IMR-90 (cell line): Measurements from ENCODE around the gene PRSS53. TPM values are rescaled to one million over a fixed set of nuclear protein-coding genes. Genes with fewer than 3 reads are reported as not detected.

Source experiments
- ATAC-seq: fragments of 200-7000 bp; cut with Tn5 transposase; 2 replicates; pipeline ENCODE4 v1.9.1; 2020; ENCODE audit warnings: low read depth, mild to moderate bottlenecking, moderate library complexity
- BruUV-seq: library from RNA; stranded (reverse); fragments of 400-500 nt; replicated peaks from 2 replicates; lab custom pipeline; 2021; lab: Mats Ljungman, UMichigan
- CTCF ChIA-PET: fragments of 300-600 bp; formaldehyde crosslinking; extraction: SDS; loops from one replicate; lab custom pipeline; 2021; ENCODE audit warnings: antibody characterized with exemption; lab: Yijun Ruan, JAX
- POLR2A ChIA-PET: fragments of 300-600 bp; sonication (Branson Sonifier 250); formaldehyde crosslinking; loops from one replicate; lab custom pipeline; 2022; ENCODE audit warnings: antibody characterized with exemption; ENCODE audit not compliant: unreplicated experiment; lab: Charles Lee
- DNase-seq: peaks from one replicate; pipeline ENCODE4 v3.0.0; 2013
- H2AFZ ChIP-seq: replicated peaks from 2 replicates; pipeline ENCODE3; 2013; ENCODE audit warnings: low read length, mild to moderate bottlenecking; ENCODE audit not compliant: poor library complexity
- H2AK5ac ChIP-seq: 2 replicates; pipeline ENCODE4 v1.6.1; 2013; ENCODE audit warnings: low read depth, low read length, inconsistent platforms
- H2AK9ac ChIP-seq: replicated peaks from 2 replicates; pipeline ENCODE3; 2013; ENCODE audit warnings: mild to moderate bottlenecking, low read depth, low read length, moderate library complexity; ENCODE audit not compliant: poor library complexity
- H2BK120ac ChIP-seq: 2 replicates; pipeline ENCODE4 v1.6.1; 2013; ENCODE audit warnings: low read depth, low read length, inconsistent platforms
- H2BK15ac ChIP-seq: 3 replicates; pipeline ENCODE4 v1.6.1; 2013; ENCODE audit warnings: low read depth, low read length, inconsistent platforms
- H2BK20ac ChIP-seq: 2 replicates; pipeline ENCODE4 v1.6.1; 2013; ENCODE audit warnings: low read depth, mild to moderate bottlenecking, inconsistent platforms, low read length, moderate library complexity
- H2BK5ac ChIP-seq: 2 replicates; pipeline ENCODE4 v1.6.1; 2013; ENCODE audit warnings: mild to moderate bottlenecking, low read depth, low read length, inconsistent platforms; ENCODE audit not compliant: poor library complexity, severe bottlenecking
- H3K14ac ChIP-seq: replicated peaks from 2 replicates; pipeline ENCODE4 v1.6.1; 2013; ENCODE audit warnings: low read depth, low read length, inconsistent platforms
- H3K18ac ChIP-seq: 2 replicates; pipeline ENCODE4 v1.6.1; 2013; ENCODE audit warnings: low read depth, low read length, control low read depth
- H3K23ac ChIP-seq: 2 replicates; pipeline ENCODE4 v1.6.1; 2013; ENCODE audit warnings: low read depth, low read length, inconsistent platforms
- H3K27ac ChIP-seq: 2 replicates; pipeline ENCODE4 v1.5.1; 2013; ENCODE audit warnings: mild to moderate bottlenecking, control low read depth, low read length; ENCODE audit not compliant: insufficient read depth
- H3K27me3 ChIP-seq: 2 replicates; pipeline ENCODE4 v1.6.1; 2013; ENCODE audit warnings: low read length; ENCODE audit not compliant: control insufficient read depth, insufficient read depth
- H3K36me3 ChIP-seq: 2 replicates; pipeline ENCODE4 v1.6.1; 2013; ENCODE audit warnings: low read length, mixed read lengths; ENCODE audit not compliant: control insufficient read depth, insufficient read depth
- H3K4ac ChIP-seq: 2 replicates; pipeline ENCODE4 v1.6.1; 2013; ENCODE audit warnings: low read depth, low read length, inconsistent platforms
- H3K4me1 ChIP-seq: 2 replicates; pipeline ENCODE4 v1.6.1; 2013; ENCODE audit warnings: low read length, mixed read lengths; ENCODE audit not compliant: control insufficient read depth, insufficient read depth
- H3K4me2 ChIP-seq: 2 replicates; pipeline ENCODE4 v1.6.1; 2013; ENCODE audit warnings: low read depth, mild to moderate bottlenecking, control low read depth, low read length, moderate library complexity
- H3K4me3 ChIP-seq: 2 replicates; pipeline ENCODE4 v1.5.1; 2013; ENCODE audit warnings: low read depth, mild to moderate bottlenecking, control low read depth, low read length, moderate library complexity; ENCODE audit not compliant: insufficient read depth
- H3K56ac ChIP-seq: 2 replicates; pipeline ENCODE4 v1.6.1; 2013; ENCODE audit warnings: low read length, inconsistent platforms; ENCODE audit not compliant: insufficient read depth; ENCODE audit errors: extremely low read depth
- H3K79me1 ChIP-seq, 2 experiments: 2 replicates each; pipeline ENCODE4 v1.6.1; 2013; ENCODE audit warnings: low read length in 2 of 2, inconsistent platforms in 1 of 2, low read depth in 1 of 2
- H3K9ac ChIP-seq: 2 replicates; pipeline ENCODE4 v1.6.1; 2013; ENCODE audit warnings: low read depth, low read length, control low read depth
- H3K9me1 ChIP-seq: 2 replicates; pipeline ENCODE4 v1.6.1; 2013; ENCODE audit warnings: low read length, inconsistent platforms; ENCODE audit not compliant: insufficient read depth
- H3K9me3 ChIP-seq: 2 replicates; pipeline ENCODE4 v1.6.1; 2013; ENCODE audit warnings: low read length; ENCODE audit not compliant: control insufficient read depth, insufficient read depth
- H4K20me1 ChIP-seq: 2 replicates; pipeline ENCODE4 v1.6.1; 2013; ENCODE audit warnings: low read length, inconsistent platforms; ENCODE audit not compliant: insufficient read depth
- H4K5ac ChIP-seq: 2 replicates; pipeline ENCODE4 v1.6.1; 2013; ENCODE audit warnings: mild to moderate bottlenecking, low read depth, low read length, control low read depth
- H4K8ac ChIP-seq, 2 experiments: 2 replicates each; pipeline ENCODE4 v1.6.1; 2013; ENCODE audit warnings: low read depth in 2 of 2, low read length in 2 of 2, control low read depth in 1 of 2, inconsistent platforms in 1 of 2
- H4K91ac ChIP-seq: 2 replicates; pipeline ENCODE4 v1.6.1; 2013; ENCODE audit warnings: low read depth, low read length, inconsistent platforms; ENCODE audit not compliant: insufficient read depth
- BHLHE40 ChIP-seq: fragments of 150-350 bp; IDR thresholded peaks from 2 replicates; pipeline ENCODE4 v1.6.1; 2016; ENCODE audit warnings: mild to moderate bottlenecking, low read depth, low read length
- CEBPB ChIP-seq: IDR thresholded peaks from 2 replicates; pipeline ENCODE4 v1.6.1; 2012; ENCODE audit warnings: low read depth, low read length, improper control_type of control experiment
- CHD1 ChIP-seq: IDR thresholded peaks from 2 replicates; pipeline ENCODE4 v1.6.1; 2012; ENCODE audit warnings: low read depth, low read length, improper control_type of control experiment
- FOS ChIP-seq: fragments of 150-350 bp; IDR thresholded peaks from 2 replicates; pipeline ENCODE4 v1.6.1; 2016; ENCODE audit warnings: low read depth, low read length
- MAFK ChIP-seq: IDR thresholded peaks from 2 replicates; pipeline ENCODE4 v1.6.1; 2012; ENCODE audit warnings: low read depth, low read length, improper control_type of control experiment
- MAZ ChIP-seq: IDR thresholded peaks from 2 replicates; pipeline ENCODE4 v1.6.1; 2012; ENCODE audit warnings: low read depth, mild to moderate bottlenecking, low read length, improper control_type of control experiment, moderate library complexity, borderline replicate concordance
- MXI1 ChIP-seq: IDR thresholded peaks from 2 replicates; pipeline ENCODE4 v1.6.1; 2012; ENCODE audit warnings: low read depth, mild to moderate bottlenecking, low read length, moderate library complexity, borderline replicate concordance
- NFE2L2 ChIP-seq: fragments of 150-350 bp; IDR thresholded peaks from 2 replicates; pipeline ENCODE4 v1.6.1; 2016; ENCODE audit warnings: low read depth, mild to moderate bottlenecking, low read length
- POLR2A ChIP-seq: IDR thresholded peaks from 2 replicates; pipeline ENCODE4 v1.6.1; 2012; ENCODE audit warnings: mild to moderate bottlenecking, low read depth, low read length
- RAD21 ChIP-seq: IDR thresholded peaks from 2 replicates; pipeline ENCODE4 v1.6.1; 2012; ENCODE audit warnings: low read length, improper control_type of control experiment
- RCOR1 ChIP-seq: IDR thresholded peaks from 2 replicates; pipeline ENCODE4 v1.6.1; 2012; ENCODE audit warnings: mild to moderate bottlenecking, low read length, improper control_type of control experiment; ENCODE audit not compliant: insufficient replicate concordance
- RFX5 ChIP-seq: IDR thresholded peaks from 2 replicates; pipeline ENCODE4 v1.8.0; 2012; ENCODE audit warnings: low read depth, mild to moderate bottlenecking, low read length, moderate library complexity
- SMC3 ChIP-seq: fragments of 150-350 bp; IDR thresholded peaks from 2 replicates; pipeline ENCODE4 v1.6.1; 2016; ENCODE audit warnings: low read depth, mild to moderate bottlenecking, antibody characterized with exemption, low read length, moderate library complexity
- whole genome bisulfite sequencing, 2 experiments: methylation state at CpG; one replicate each; pipeline versions ENCODE4 v1.1.5 to v1.1.7; 2013; ENCODE audit warnings: missing lambda C conversion rate in 2 of 2; ENCODE audit not compliant: insufficient read length in 1 of 2; ENCODE audit errors: extremely low coverage in 2 of 2; 5-methylcytosine and 5-hydroxymethylcytosine counted together
- dilution Hi-C: fragments of 300-500 bp; cut with HindIII; formaldehyde crosslinking; loops from one replicate; pipeline ENCODE4 v1.14.3; 2018; ENCODE audit warnings: low sequenced_read_pairs; ENCODE audit not compliant: unreplicated experiment
- in situ Hi-C: fragments of 300-500 bp; cut with MboI; formaldehyde crosslinking; loops from 3 replicates; pipeline ENCODE4 v1.14.3; 2019; ENCODE audit warnings: low sequenced_read_pairs, inconsistent platforms, mixed read lengths
- intact Hi-C: fragments of 100-400 bp; cut with micrococcal nuclease; formaldehyde crosslinking; loops from 2 replicates; pipeline ENCODE4 v1.10.0; 2022
- polyA plus RNA-seq, 3 experiments: library from polyadenylated mRNA; depleted of rRNA; stranded (reverse); fragments of >200 nt; gene quantifications; 2 replicates each; pipeline ENCODE4 v1.2.3, GENCODE V29; 2012; ENCODE audit warnings: low replicate concordance in 1 of 3
- total RNA-seq: library from RNA; depleted of rRNA; stranded (reverse); fragments of >200 nt; gene quantifications from 2 replicates; pipeline ENCODE4 v1.2.3, GENCODE V29; 2012
- TF ChIP-seq, protein P1 (sequence below): fragments of 150-350 bp; IDR thresholded peaks from 2 replicates; pipeline ENCODE4 v1.6.1; 2016; ENCODE audit warnings: low read depth, mild to moderate bottlenecking, low read length, moderate library complexity, borderline replicate concordance
- TF ChIP-seq, protein P2 (sequence below): fragments of 150-350 bp; IDR thresholded peaks from 2 replicates; pipeline ENCODE4 v1.6.1; 2017; ENCODE audit warnings: mild to moderate bottlenecking, antibody characterized with exemption, low read length, low read depth
- TF ChIP-seq, protein P3 (sequence below): conservative IDR thresholded peaks from 2 replicates; pipeline ENCODE4 v1.5.1; 2012; ENCODE audit warnings: mild to moderate bottlenecking, low read depth, low read length, improper control_type of control experiment

PRSS53 gene
- total and polyA plus RNA-seq, 2 of the 4 experiments (the other 2 are of a cell fraction), result 0.72 to 5.9 TPM

DNA sequence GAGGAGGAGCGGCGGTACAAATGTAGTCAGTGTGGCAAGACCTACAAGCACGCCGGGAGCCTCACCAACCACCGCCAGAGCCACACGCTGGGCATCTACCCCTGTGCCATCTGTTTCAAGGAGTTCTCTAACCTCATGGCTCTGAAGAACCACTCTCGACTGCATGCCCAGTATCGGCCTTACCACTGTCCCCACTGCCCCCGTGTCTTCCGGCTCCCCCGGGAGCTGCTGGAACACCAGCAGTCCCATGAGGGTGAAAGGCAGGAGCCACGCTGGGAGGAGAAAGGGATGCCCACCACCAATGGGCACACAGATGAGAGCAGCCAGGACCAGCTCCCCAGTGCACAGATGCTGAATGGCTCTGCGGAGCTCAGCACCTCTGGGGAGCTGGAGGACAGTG, 11.7 kb downstream of the PRSS53 start:
- H4K91ac ChIP-seq, result no peak overlapping the region
- in situ Hi-C loops, result loop anchor here (10.0 kb wide), 1 partner anchor 388 kb away; no protein-coding TSS in a partner anchor
- no peaks in the 10 kb centered on the region for H3K9me1 ChIP-seq
- H3K18ac ChIP-seq, result no peak overlapping the region
- no peak overlapping the region for H3K9ac ChIP-seq
- POLR2A ChIA-PET, result no interaction called here
- H3K27me3 ChIP-seq, result no peaks in the 10 kb centered on the region
- no peak overlapping the region for H3K4ac ChIP-seq
- no peak overlapping the region for H2AK5ac ChIP-seq
- no peak overlapping the region for H3K56ac ChIP-seq
- no peak overlapping the region for H2AK9ac ChIP-seq
- H3K4me2 ChIP-seq, result no peak overlapping the region
- CTCF ChIA-PET, result interaction anchor here (0.6 kb wide), 1 partner anchor 25 kb away, joined by 4 read pairs; no protein-coding TSS in a partner anchor
- WGBS, 2 experiments, result 100% methylated on average over 7 of the region's 13 CpGs; no CpG with 5 or more reads in 1 of the 2 experiments
- DNase-seq (no peak), ATAC-seq (no peak)
- peaks cover 56% of the 10 kb centered on the region for H3K36me3 ChIP-seq
- no peak for TF ChIP-seq RAD21
- TF ChIP-seq CEBPB, result no peak
- no peak for TF ChIP-seq POLR2A
- TF ChIP-seq, protein P1, sequence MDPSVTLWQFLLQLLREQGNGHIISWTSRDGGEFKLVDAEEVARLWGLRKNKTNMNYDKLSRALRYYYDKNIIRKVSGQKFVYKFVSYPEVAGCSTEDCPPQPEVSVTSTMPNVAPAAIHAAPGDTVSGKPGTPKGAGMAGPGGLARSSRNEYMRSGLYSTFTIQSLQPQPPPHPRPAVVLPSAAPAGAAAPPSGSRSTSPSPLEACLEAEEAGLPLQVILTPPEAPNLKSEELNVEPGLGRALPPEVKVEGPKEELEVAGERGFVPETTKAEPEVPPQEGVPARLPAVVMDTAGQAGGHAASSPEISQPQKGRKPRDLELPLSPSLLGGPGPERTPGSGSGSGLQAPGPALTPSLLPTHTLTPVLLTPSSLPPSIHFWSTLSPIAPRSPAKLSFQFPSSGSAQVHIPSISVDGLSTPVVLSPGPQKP, result no peak
- TF ChIP-seq MAZ, result no peak
- TF ChIP-seq, protein P2, sequence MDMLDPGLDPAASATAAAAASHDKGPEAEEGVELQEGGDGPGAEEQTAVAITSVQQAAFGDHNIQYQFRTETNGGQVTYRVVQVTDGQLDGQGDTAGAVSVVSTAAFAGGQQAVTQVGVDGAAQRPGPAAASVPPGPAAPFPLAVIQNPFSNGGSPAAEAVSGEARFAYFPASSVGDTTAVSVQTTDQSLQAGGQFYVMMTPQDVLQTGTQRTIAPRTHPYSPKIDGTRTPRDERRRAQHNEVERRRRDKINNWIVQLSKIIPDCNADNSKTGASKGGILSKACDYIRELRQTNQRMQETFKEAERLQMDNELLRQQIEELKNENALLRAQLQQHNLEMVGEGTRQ, result no peak
- no peak for TF ChIP-seq FOS
- TF ChIP-seq SMC3, result no peak
- TF ChIP-seq RFX5, result no peak
- no peak for TF ChIP-seq BHLHE40
- TF ChIP-seq CHD1, result no peak
- no peak for TF ChIP-seq MAFK
- TF ChIP-seq, protein P3, sequence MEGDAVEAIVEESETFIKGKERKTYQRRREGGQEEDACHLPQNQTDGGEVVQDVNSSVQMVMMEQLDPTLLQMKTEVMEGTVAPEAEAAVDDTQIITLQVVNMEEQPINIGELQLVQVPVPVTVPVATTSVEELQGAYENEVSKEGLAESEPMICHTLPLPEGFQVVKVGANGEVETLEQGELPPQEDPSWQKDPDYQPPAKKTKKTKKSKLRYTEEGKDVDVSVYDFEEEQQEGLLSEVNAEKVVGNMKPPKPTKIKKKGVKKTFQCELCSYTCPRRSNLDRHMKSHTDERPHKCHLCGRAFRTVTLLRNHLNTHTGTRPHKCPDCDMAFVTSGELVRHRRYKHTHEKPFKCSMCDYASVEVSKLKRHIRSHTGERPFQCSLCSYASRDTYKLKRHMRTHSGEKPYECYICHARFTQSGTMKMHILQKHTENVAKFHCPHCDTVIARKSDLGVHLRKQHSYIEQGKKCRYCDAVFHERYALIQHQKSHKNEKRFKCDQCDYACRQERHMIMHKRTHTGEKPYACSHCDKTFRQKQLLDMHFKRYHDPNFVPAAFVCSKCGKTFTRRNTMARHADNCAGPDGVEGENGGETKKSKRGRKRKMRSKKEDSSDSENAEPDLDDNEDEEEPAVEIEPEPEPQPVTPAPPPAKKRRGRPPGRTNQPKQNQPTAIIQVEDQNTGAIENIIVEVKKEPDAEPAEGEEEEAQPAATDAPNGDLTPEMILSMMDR, result no peak
- TF ChIP-seq MXI1, result no peak
- TF ChIP-seq NFE2L2, result no peak
- TF ChIP-seq RCOR1, result no peak
- H2BK120ac ChIP-seq, result no peak overlapping the region
- BruUV-seq, result no TSS peak
- no peak overlapping the region for H3K4me3 ChIP-seq
- peaks cover 15 to 65% of the 10 kb centered on the region in 2 experiments for H3K79me1 ChIP-seq
- H4K20me1 ChIP-seq, result peaks cover 10% of the 10 kb centered on the region; the same call in 1 of the 2 replicates
- dilution Hi-C loops, result no loop called here
- H3K9me3 ChIP-seq, result no peaks in the 10 kb centered on the region
- no peak overlapping the region for H3K14ac ChIP-seq
- H3K23ac ChIP-seq, result no peak overlapping the region
- H3K27ac ChIP-seq, result no peak overlapping the region
- no peak overlapping the region for H2BK20ac ChIP-seq
- intact Hi-C loops, result loop anchor here (10.0 kb wide), 1 partner anchor 122 kb away; the partner anchor contains the start of gene SETD1A
- no peak overlapping the region for H2AFZ ChIP-seq
- 0 out of 2 replicates have a peak, but pooled peaks cover under 1% of the 10 kb centered on the region for H3K4me1 ChIP-seq
- no peak overlapping the region for H2BK15ac ChIP-seq
- H2BK5ac ChIP-seq, result no peak overlapping the region
- no peak overlapping the region for H4K5ac ChIP-seq
- no peak overlapping the region for H4K8ac ChIP-seq
